ENCODE measurements around the gene RHCE. TPM values are rescaled to one million over a fixed set of nuclear protein-coding genes. Genes with fewer than 3 reads are reported as not detected.
"Not testable (repeated sequence)": the region's sequence is repeated elsewhere in the genome, so short reads cannot be mapped to it uniquely, and the experiment has no call there.

Gene RHCE
- total and polyA plus RNA-seq, 4 donors: 0.42 to 89.9 (median 0.69) TPM

- TF ChIP-seq REST (IDR thresholded peaks at IDR 0.05): no peak
Observed at GRCh38 chr1:25447547-25447946, 26.9 kb upstream of the RHCE start (continued).

- no peak overlapping the region for H3K4me3 ChIP-seq (ENCODE audit: low read depth in 1 of 3, low read length in 3 of 3)
- no peak for TF ChIP-seq SP1 (IDR thresholded peaks at IDR 0.05)
- TF ChIP-seq GABPA (IDR thresholded peaks at IDR 0.05 in 1 of 2, conservative IDR thresholded peaks at IDR 0.05 in 1 of 2): no peak
- TF ChIP-seq, protein P1, sequence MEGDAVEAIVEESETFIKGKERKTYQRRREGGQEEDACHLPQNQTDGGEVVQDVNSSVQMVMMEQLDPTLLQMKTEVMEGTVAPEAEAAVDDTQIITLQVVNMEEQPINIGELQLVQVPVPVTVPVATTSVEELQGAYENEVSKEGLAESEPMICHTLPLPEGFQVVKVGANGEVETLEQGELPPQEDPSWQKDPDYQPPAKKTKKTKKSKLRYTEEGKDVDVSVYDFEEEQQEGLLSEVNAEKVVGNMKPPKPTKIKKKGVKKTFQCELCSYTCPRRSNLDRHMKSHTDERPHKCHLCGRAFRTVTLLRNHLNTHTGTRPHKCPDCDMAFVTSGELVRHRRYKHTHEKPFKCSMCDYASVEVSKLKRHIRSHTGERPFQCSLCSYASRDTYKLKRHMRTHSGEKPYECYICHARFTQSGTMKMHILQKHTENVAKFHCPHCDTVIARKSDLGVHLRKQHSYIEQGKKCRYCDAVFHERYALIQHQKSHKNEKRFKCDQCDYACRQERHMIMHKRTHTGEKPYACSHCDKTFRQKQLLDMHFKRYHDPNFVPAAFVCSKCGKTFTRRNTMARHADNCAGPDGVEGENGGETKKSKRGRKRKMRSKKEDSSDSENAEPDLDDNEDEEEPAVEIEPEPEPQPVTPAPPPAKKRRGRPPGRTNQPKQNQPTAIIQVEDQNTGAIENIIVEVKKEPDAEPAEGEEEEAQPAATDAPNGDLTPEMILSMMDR (IDR thresholded peaks at IDR 0.05; ENCODE audit: low read depth, low read length, missing input control): no peak
- TF ChIP-seq NR2F2 (IDR thresholded peaks at IDR 0.05): no peak
- TF ChIP-seq RAD21 (IDR thresholded peaks at IDR 0.05): no peak
- TF ChIP-seq, protein P2, sequence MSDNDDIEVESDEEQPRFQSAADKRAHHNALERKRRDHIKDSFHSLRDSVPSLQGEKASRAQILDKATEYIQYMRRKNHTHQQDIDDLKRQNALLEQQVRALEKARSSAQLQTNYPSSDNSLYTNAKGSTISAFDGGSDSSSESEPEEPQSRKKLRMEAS (IDR thresholded peaks at IDR 0.05): no peak
- TF ChIP-seq HNF4A (conservative IDR thresholded peaks at IDR 0.05): no peak
- TF ChIP-seq FOXA1 (IDR thresholded peaks at IDR 0.05): no peak
- no peak for TF ChIP-seq HNF4G (IDR thresholded peaks at IDR 0.05)
- TF ChIP-seq YY1 (IDR thresholded peaks at IDR 0.05): no peak
- no peak for TF ChIP-seq JUND (IDR thresholded peaks at IDR 0.05)
- TF ChIP-seq FOXA2 (IDR thresholded peaks at IDR 0.05): no peak
- TF ChIP-seq TAF1 (conservative IDR thresholded peaks at IDR 0.05): no peak
- no peak for TF ChIP-seq REST (IDR thresholded peaks at IDR 0.05)
- no peak for TF ChIP-seq RXRA (IDR thresholded peaks at IDR 0.05)
- no peak for TF ChIP-seq EGR1 (IDR thresholded peaks at IDR 0.05; ENCODE audit: low read depth in 2 of 2)
- TF ChIP-seq ZBTB33 (IDR thresholded peaks at IDR 0.05): no peak
- TF ChIP-seq ATF3 (IDR thresholded peaks at IDR 0.05): no peak
- no peak overlapping the region for H3K27ac ChIP-seq (ENCODE audit: low read depth in 1 of 2, low read length in 2 of 2)
- H3K27me3 ChIP-seq (ENCODE audit: control insufficient read depth in 4 of 4, insufficient read depth in 4 of 4, low read length in 3 of 4): no peaks in the 10 kb centered on the region
- peaks cover 0 to 5% (median 0%) of the 10 kb centered on the region in 4 donors for H3K4me1 ChIP-seq (ENCODE audit: control insufficient read depth in 4 of 4, insufficient read depth in 4 of 4, low read length in 3 of 4)
- 91% methylated on average over 2 of the region's 2 CpGs for WGBS
- no peaks in the 10 kb centered on the region for H3K9me3 ChIP-seq (ENCODE audit: control insufficient read depth in 4 of 4, low read length in 3 of 4)
- no peak for DNase-seq (ENCODE audit: low spot score)
- H3K36me3 ChIP-seq (ENCODE audit: control insufficient read depth in 4 of 4, insufficient read depth in 3 of 4, low read depth in 1 of 4, low read length in 3 of 4): peaks cover 3 to 12% (median 7%) of the 10 kb centered on the region in 4 donors
- no peak overlapping the region for H3K9ac ChIP-seq (ENCODE audit: low read depth in 1 of 2, low read length in 2 of 2)
Observed at GRCh38 chr1:25445993-25446538, 25.4 kb upstream of the RHCE start.

- 92% methylated on average over 5 of the region's 5 CpGs for WGBS
Observed at GRCh38 chr1:25444604-25445003, 24.0 kb upstream of the RHCE start.

More at GRCh38 chr1:25444604-25445003, 24.0 kb upstream of the RHCE start:
- not testable (repeated sequence) for H3K4me1 ChIP-seq (ENCODE audit: control insufficient read depth in 4 of 4, insufficient read depth in 4 of 4, low read length in 3 of 4); H3K9me3 ChIP-seq (ENCODE audit: control insufficient read depth in 4 of 4, low read length in 3 of 4); H3K27me3 ChIP-seq (ENCODE audit: control insufficient read depth in 4 of 4, insufficient read depth in 4 of 4, low read length in 3 of 4); H3K27ac ChIP-seq (ENCODE audit: low read depth in 1 of 2, low read length in 2 of 2); H3K9ac ChIP-seq (ENCODE audit: low read depth in 1 of 2, low read length in 2 of 2); H3K4me3 ChIP-seq (ENCODE audit: low read depth in 1 of 3, low read length in 3 of 3); DNase-seq (ENCODE audit: low spot score)
- peaks cover 3 to 12% (median 3%) of the 10 kb centered on the region in 4 donors for H3K36me3 ChIP-seq (ENCODE audit: control insufficient read depth in 4 of 4, insufficient read depth in 3 of 4, low read depth in 1 of 4, low read length in 3 of 4)

Data from liver (tissue), 9 donors.